SK-N-MC (cell line): Measurements from ENCODE around the gene GPR84.

Experiments used
- DNase-seq: peaks from one replicate; pipeline ENCODE4 v3.0.0-alpha.2; 2011; ENCODE audit warnings: low read depth, low spot score
- H3K27ac ChIP-seq: fragments of 200-600 bp; sonication (generic); 2 replicates; pipeline ENCODE4 v1.5.1; 2016; ENCODE audit warnings: mixed run types
- H3K36me3 ChIP-seq: fragments of 200-600 bp; sonication (generic); 2 replicates; pipeline ENCODE4 v1.6.1; 2017; ENCODE audit warnings: antibody characterized with exemption, low read length, mixed read lengths; ENCODE audit not compliant: insufficient read depth
- H3K4me3 ChIP-seq: fragments of 200-600 bp; sonication (generic); 2 replicates; pipeline ENCODE4 v1.5.1; 2016
- H3K9ac ChIP-seq: fragments of 200-600 bp; sonication (generic); 2 replicates; pipeline ENCODE4 v1.8.0; 2017; ENCODE audit warnings: mixed run types, mixed read lengths; ENCODE audit not compliant: insufficient read length
- H3K9me3 ChIP-seq: fragments of 200-600 bp; sonication (generic); 2 replicates; pipeline ENCODE4 v1.6.1; 2017; ENCODE audit warnings: low read depth, mild to moderate bottlenecking, antibody characterized with exemption, low read length, moderate library complexity, mixed read lengths
- EZH2 ChIP-seq: fragments of 200-600 bp; sonication (generic); IDR thresholded peaks from one replicate; pipeline ENCODE4 v1.6.1; 2017; ENCODE audit warnings: antibody characterized with exemption
- FOXP2 ChIP-seq: optimal IDR thresholded peaks from 2 replicates; pipeline ENCODE3; 2011; ENCODE audit warnings: mild to moderate bottlenecking, moderate library complexity; ENCODE audit not compliant: insufficient read depth; ENCODE audit errors: extremely low read length, control extremely low read depth
- POLR2AphosphoS5 ChIP-seq: IDR thresholded peaks from 2 replicates; pipeline ENCODE4 v1.6.1; 2012; ENCODE audit warnings: mild to moderate bottlenecking, low read depth, low read length, borderline replicate concordance

GPR84 gene

DNA sequence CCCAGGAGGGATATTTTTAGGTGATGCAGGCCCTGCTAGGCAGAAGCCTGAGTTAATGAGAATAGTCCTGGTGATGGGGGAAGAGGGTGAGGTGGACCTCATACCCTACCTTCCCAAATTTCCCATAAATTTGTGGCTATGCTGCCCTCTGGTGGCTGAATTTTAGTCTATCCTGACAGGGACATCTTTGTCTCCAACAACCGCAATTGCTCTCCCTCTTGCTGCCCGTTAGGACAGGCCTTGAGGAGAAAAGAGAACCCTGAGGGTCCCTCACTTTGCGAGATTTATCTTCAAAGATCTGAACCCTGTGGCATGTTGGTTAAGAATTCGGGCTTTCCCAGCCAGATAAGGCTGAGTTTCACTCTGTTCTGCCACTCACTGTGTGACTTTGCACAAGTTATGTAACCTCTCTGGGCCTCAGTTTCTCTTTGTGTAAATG is 30.0 kb upstream of the GPR84 start:
- no peak overlapping the region for H3K9ac ChIP-seq
- no peak overlapping the region for H3K27ac ChIP-seq
- H3K4me3 ChIP-seq, result no peak overlapping the region
- no peaks in the 10 kb centered on the region for H3K9me3 ChIP-seq
- TF ChIP-seq EZH2, result no peak
- no peak for TF ChIP-seq FOXP2
- TF ChIP-seq POLR2AphosphoS5, result no peak
- H3K36me3 ChIP-seq, result peaks cover 41% of the 10 kb centered on the region
- peak; percentile 37 for DNase-seq

DNA sequence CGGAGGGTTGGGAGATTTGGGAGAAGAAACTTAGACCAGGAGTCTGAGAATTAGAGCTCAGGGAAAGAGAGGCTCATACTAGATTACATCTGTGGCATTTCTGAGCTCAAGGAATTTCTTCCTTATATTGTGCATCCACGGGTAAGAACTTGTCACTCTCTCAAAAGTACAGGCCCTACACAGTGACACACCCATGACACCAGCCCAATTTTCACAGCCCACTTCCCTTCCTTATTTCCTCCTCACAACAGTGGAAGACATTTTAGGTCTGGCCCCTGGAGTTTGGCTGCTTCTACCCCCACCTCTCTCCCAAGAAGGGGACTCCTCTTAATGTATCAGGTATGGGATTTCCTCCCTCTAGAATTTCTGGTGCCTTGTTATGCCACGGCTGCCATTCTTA is 29.5 kb upstream of the GPR84 start:
- no peaks in the 10 kb centered on the region for H3K9me3 ChIP-seq
- H3K27ac ChIP-seq, result no peak overlapping the region

DNA sequence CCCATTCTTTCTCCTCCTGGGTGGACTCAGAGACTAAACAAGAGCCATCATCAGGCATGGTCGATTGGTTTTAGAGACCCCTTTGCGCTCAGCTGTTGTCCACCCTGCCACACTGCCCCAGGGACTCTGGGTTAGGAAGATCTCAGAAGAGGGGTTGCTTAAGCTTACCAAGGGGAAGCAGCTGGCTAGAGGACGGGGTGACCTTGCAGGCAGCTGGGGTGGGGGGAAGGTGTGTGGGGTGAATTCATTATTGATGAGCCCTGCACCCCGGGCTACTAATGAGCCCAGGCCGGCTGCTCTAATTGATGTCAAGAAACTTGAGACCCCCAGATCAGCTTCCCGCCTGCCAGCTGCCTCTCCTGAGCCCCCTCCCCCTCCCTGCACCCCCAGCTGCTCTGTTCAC is 28.9 kb upstream of the GPR84 start:
- H3K9me3 ChIP-seq, result no peaks in the 10 kb centered on the region
- TF ChIP-seq POLR2AphosphoS5 (no peak), EZH2 (no peak), FOXP2 (no peak)
- H3K9ac ChIP-seq, result no peak overlapping the region
- peak overlapping the region; percentile 75 for H3K27ac ChIP-seq
- DNase-seq, result no peak
- peaks cover 31% of the 10 kb centered on the region for H3K36me3 ChIP-seq
- no peak overlapping the region for H3K4me3 ChIP-seq

More for the DNA sequence above, 29.5 kb upstream of the GPR84 start:
- no peak for DNase-seq
- Histone ChIP-seq H3K36me3 (peaks cover 36% of the 10 kb centered on the region), H3K9ac (no peak overlapping the region), H3K4me3 (no peak overlapping the region)
- TF ChIP-seq POLR2AphosphoS5 (no peak), EZH2 (no peak), FOXP2 (no peak)

DNA sequence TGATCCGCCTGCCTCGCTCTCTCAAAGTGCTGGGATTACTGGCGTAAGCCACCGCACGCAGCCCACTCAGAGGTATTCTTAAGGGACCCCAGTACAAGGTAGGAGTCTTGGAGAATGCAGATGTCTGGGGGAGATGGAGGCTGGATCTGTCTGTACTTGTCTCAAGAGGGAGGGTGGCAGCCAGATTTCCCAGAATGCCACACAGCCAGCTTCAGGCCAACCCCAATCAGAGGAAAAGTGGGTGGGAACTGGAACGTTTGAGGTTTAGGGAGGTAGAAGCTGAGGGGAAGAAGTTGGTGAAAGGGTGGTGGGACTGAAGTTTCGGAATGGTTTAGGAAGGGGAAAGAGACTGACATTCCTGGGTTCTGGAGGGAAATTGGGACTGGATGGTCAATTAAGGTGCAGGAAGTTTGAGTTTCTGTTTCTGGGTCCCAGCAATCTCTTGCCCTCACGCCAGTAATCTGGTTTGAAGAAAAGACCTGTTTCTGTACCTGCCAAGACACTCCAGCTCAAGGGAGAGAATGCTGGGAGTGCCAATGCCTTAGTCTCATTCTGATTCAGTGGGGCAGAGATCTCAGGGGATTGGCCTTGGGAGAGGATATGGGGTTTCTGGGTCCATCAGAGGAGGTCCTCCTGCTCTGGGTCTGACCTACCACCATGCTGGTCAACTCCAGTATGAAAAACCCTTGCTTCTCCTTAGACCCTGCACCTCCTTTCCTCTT is 28.4 kb upstream of the GPR84 start:
- TF ChIP-seq EZH2 (no peak), FOXP2 (no peak), POLR2AphosphoS5 (no peak)
- H3K4me3 ChIP-seq, result no peak overlapping the region
- no peak overlapping the region for H3K9ac ChIP-seq
- peak overlapping the region; percentile 75 for H3K27ac ChIP-seq
- DNase-seq, result no peak
- no peaks in the 10 kb centered on the region for H3K9me3 ChIP-seq
- H3K36me3 ChIP-seq, result peaks cover 25% of the 10 kb centered on the region

DNA sequence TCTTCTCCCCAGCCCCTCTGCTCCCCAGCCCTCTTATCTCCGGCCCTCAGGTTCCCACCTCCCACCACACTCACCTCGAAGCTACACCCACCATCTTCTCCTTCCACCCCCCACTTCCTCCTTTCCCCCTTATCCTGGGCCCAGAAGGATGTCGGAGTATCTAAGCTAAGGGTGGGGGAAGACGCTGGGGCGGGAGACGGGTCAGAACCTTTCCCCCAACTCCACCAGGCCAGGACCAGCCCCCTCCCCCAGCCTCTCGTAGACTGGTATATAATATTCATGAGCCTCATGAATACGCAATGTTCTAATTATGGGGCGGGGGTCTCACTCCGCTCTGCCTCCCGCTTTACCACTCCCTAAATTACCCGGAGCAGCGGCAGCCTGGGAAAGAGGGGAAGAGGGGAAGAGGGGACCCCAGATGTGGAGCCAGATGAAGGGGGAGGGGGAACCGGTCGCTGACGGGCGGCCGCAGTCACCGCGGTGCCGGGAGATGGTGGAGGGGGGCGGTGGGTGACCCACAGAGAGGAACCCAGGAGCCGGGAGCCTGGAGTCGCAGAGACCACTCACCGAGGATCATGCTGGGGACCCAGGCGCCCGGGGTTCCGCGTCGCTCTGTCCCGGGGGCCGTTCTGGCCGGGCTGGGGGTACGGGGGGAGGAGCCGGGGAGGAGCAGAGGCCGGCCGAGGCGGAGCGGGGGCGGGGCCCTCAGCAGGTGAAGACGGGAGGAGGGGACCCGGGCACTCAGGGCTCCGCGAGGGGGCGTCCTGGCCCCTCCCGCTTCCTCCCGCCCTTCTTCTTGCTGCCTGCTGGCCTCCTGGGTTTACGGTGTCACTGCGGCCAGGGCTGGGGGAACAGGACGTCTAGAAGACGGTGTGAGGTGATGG is 26.6 kb upstream of the GPR84 start:
- Histone ChIP-seq H3K9ac (peak overlapping the region; percentile 17), H3K4me3 (peak overlapping the region; percentile 87), H3K9me3 (no peaks in the 10 kb centered on the region), H3K36me3 (peaks cover 8% of the 10 kb centered on the region), H3K27ac (no peak overlapping the region)
- no peak for DNase-seq
- TF ChIP-seq POLR2AphosphoS5 (peak; percentile 51; the same call in 1 of the 2 replicates), EZH2 (no peak)

DNA sequence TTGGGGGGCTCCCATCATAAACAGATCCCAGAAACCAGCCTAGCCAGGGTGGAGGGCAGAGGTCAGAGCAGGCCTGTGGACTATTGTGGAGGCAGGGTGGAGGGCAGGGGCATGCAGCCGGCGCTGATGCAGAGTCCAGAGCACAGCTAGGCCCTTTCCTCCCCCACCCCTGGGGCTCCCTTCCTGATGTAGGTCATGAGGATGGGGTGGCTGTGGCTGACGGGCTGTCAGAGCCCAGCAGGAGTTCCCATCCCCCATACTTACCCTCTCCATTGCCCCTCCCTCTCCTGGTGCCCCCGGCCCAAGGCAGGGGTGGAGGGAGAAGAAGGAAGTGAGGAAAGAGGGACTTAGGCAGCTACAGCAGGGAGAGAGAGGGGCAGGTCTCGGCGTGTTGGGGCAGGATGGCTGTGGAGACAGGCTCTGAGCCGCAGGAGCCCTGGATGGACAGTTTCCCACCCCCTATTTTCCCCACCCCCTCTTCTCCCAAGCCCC is 25.9 kb upstream of the GPR84 start:
- H3K9me3 ChIP-seq, result no peaks in the 10 kb centered on the region
- H3K9ac ChIP-seq, result peak overlapping the region; percentile 17
- H3K4me3 ChIP-seq, result peak overlapping the region; percentile 87
- no peak overlapping the region for H3K27ac ChIP-seq
- peaks cover 3% of the 10 kb centered on the region; the same call in 1 of the 2 replicates for H3K36me3 ChIP-seq
- no peak for TF ChIP-seq POLR2AphosphoS5
- DNase-seq, result no peak

DNA sequence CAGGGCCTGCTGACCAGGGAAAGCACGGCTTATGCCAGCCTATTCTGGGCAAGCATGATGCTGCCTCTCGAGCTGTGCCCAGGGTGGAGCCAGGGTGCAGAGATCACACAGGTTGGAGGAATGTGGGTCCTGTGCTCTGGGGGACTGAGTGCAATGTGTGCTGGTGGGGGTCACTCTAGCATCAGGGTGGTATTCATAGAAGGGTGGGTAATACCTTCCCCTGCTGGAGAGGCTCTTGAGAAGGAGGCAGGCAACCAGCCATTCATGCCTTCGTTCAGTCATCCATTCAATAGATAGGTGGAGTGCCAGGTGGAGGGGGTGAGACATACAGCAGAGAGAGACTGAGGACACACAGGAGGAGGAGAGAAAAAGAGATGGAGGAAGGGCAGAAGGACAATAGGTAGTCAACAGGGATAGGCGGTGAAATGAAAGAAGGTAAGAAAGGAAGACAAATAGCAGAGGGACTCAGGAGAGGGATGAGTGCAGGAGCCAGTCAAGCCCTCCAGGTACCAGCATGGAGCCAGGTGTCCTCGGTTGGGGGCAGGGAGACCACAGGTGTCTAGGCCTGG is 25.4 kb upstream of the GPR84 start:
- TF ChIP-seq EZH2, result no peak
- TF ChIP-seq POLR2AphosphoS5, result no peak
- TF ChIP-seq FOXP2, result no peak
- Histone ChIP-seq H3K9ac (no peak overlapping the region), H3K4me3 (peak overlapping the region; percentile 87), H3K36me3 (no peaks in the 10 kb centered on the region; the same call in 1 of the 2 replicates), H3K9me3 (no peaks in the 10 kb centered on the region), H3K27ac (peak overlapping the region; percentile 85)
- no peak for DNase-seq

DNA sequence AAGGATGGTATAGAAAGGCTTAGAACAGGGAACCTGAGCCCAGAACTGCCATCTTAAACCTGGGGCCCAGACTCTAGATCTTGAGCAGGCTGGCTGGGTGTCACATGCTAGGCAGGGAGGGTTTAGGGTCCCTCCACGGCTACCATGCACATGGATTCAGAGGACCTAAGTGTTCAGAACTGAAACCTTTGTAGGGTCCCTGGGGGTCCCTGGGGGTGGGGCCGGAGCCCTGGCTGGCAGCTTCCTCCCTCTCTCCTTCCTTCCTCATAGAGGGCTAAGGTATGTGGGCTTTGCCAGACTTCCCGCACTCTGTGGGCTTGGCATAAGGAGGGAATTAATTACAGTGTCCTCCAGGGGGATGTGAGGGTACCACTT is 24.8 kb upstream of the GPR84 start:
- DNase-seq, result no peak
- Histone ChIP-seq H3K27ac (peak overlapping the region; percentile 85), H3K36me3 (no peaks in the 10 kb centered on the region), H3K4me3 (peak overlapping the region; percentile 61), H3K9ac (no peak overlapping the region), H3K9me3 (no peaks in the 10 kb centered on the region)
- TF ChIP-seq FOXP2 (no peak), EZH2 (no peak), POLR2AphosphoS5 (no peak)
